ENCODE results near the gene BCL2L11.
A peak's percentile ranks its signal among the peaks of the same experiment; 100 is the strongest.

The BCL2L11 gene

GRCh38 chr2:111166115-111166514 is 45.4 kb downstream of the BCL2L11 start:
- peaks cover 34% of the 10 kb centered on the region for H3K36me3 ChIP-seq (replicated peaks; ENCODE audit: low read depth, low read length)
- no peak overlapping the region for H3K4me3 ChIP-seq (ENCODE audit: low read length)
- H3K4me1 ChIP-seq (ENCODE audit: low read length), result peaks cover 63% of the 10 kb centered on the region
- no peaks in the 10 kb centered on the region for H3K9me3 ChIP-seq (ENCODE audit: insufficient read depth, low read length)
- H3K4me2 ChIP-seq (ENCODE audit: low read length), result no peak overlapping the region
- H2AFZ ChIP-seq (ENCODE audit: low read depth, low read length), result no peak overlapping the region
- no peak overlapping the region for H3K27ac ChIP-seq (ENCODE audit: low read length)
- peaks cover 28% of the 10 kb centered on the region for H4K20me1 ChIP-seq (ENCODE audit: insufficient read depth, low read length)
- no peaks in the 10 kb centered on the region for H3K79me2 ChIP-seq (ENCODE audit: low read length)
- H3K9ac ChIP-seq (ENCODE audit: low read length), result no peak overlapping the region
- TF ChIP-seq EZH2phosphoT487 (IDR thresholded peaks at IDR 0.05; ENCODE audit: low read depth) (no peak), CTCF (IDR thresholded peaks at IDR 0.05; ENCODE audit: low read depth, low read length) (no peak)
- peaks cover 68% of the 10 kb centered on the region for H3K27me3 ChIP-seq (ENCODE audit: low read depth, low read length)

GRCh38 chr2:111167076-111167862 is 46.6 kb downstream of the BCL2L11 start:
- Histone ChIP-seq H3K4me2 (ENCODE audit: low read length) (peak overlapping the region; percentile 65), H3K79me2 (ENCODE audit: low read length) (no peaks in the 10 kb centered on the region)
- no peak for TF ChIP-seq EZH2phosphoT487 (IDR thresholded peaks at IDR 0.05; ENCODE audit: low read depth)
- TF ChIP-seq CTCF (IDR thresholded peaks at IDR 0.05; ENCODE audit: low read depth, low read length), result no peak

GRCh38 chr2:111167863-111168162 is 47.1 kb downstream of the BCL2L11 start:
- H3K27me3 ChIP-seq (ENCODE audit: low read depth, low read length), result peaks cover 73% of the 10 kb centered on the region
- H2AFZ ChIP-seq (ENCODE audit: low read depth, low read length), result no peak overlapping the region
- H3K9me3 ChIP-seq (ENCODE audit: insufficient read depth, low read length), result no peaks in the 10 kb centered on the region
- H3K9ac ChIP-seq (ENCODE audit: low read length), result no peak overlapping the region
- peaks cover 46% of the 10 kb centered on the region for H3K4me1 ChIP-seq (ENCODE audit: low read length)
- TF ChIP-seq EZH2phosphoT487 (IDR thresholded peaks at IDR 0.05; ENCODE audit: low read depth), result no peak
- no peak for TF ChIP-seq CTCF (IDR thresholded peaks at IDR 0.05; ENCODE audit: low read depth, low read length)
- no peaks in the 10 kb centered on the region for H3K79me2 ChIP-seq (ENCODE audit: low read length)
- peaks cover 26% of the 10 kb centered on the region for H3K36me3 ChIP-seq (replicated peaks; ENCODE audit: low read depth, low read length)
- peaks cover 15% of the 10 kb centered on the region for H4K20me1 ChIP-seq (ENCODE audit: insufficient read depth, low read length)
- H3K27ac ChIP-seq (ENCODE audit: low read length), result no peak overlapping the region
- H3K4me2 ChIP-seq (ENCODE audit: low read length), result peak overlapping the region; percentile 65
- peak overlapping the region; percentile 2; the same call in 1 of the 2 replicates for H3K4me3 ChIP-seq (ENCODE audit: low read length)

More at GRCh38 chr2:111167076-111167862, 46.6 kb downstream of the BCL2L11 start:
- H3K9ac ChIP-seq (ENCODE audit: low read length), result no peak overlapping the region
- H3K4me3 ChIP-seq (ENCODE audit: low read length), result no peak overlapping the region
- H3K27ac ChIP-seq (ENCODE audit: low read length), result no peak overlapping the region
- H4K20me1 ChIP-seq (ENCODE audit: insufficient read depth, low read length), result peaks cover 17% of the 10 kb centered on the region
- no peaks in the 10 kb centered on the region for H3K9me3 ChIP-seq (ENCODE audit: insufficient read depth, low read length)
- H3K4me1 ChIP-seq (ENCODE audit: low read length), result peaks cover 51% of the 10 kb centered on the region
- peaks cover 26% of the 10 kb centered on the region for H3K36me3 ChIP-seq (replicated peaks; ENCODE audit: low read depth, low read length)
- H2AFZ ChIP-seq (ENCODE audit: low read depth, low read length), result no peak overlapping the region
- H3K27me3 ChIP-seq (ENCODE audit: low read depth, low read length), result peaks cover 68% of the 10 kb centered on the region

- 0 out of 2 replicates have a peak overlapping the region, but pooled peaks have one; percentile 7 for H3K27ac ChIP-seq (ENCODE audit: low read length)
- peaks cover 37% of the 10 kb centered on the region for H3K4me1 ChIP-seq (ENCODE audit: low read length)
- no peak for TF ChIP-seq CTCF (IDR thresholded peaks at IDR 0.05; ENCODE audit: low read depth, low read length)
- no peak for TF ChIP-seq EZH2phosphoT487 (IDR thresholded peaks at IDR 0.05; ENCODE audit: low read depth)
- peaks cover 77% of the 10 kb centered on the region for H3K27me3 ChIP-seq (ENCODE audit: low read depth, low read length)
- peak overlapping the region; percentile 65 for H3K4me2 ChIP-seq (ENCODE audit: low read length)
- peaks cover 26% of the 10 kb centered on the region for H3K36me3 ChIP-seq (replicated peaks; ENCODE audit: low read depth, low read length)
- peak overlapping the region; percentile 47 for H3K4me3 ChIP-seq (ENCODE audit: low read length)
- H4K20me1 ChIP-seq (ENCODE audit: insufficient read depth, low read length), result peaks cover 7% of the 10 kb centered on the region; the same call in 1 of the 2 replicates
- H3K79me2 ChIP-seq (ENCODE audit: low read length), result no peaks in the 10 kb centered on the region
- H3K9ac ChIP-seq (ENCODE audit: low read length), result no peak overlapping the region
- no peaks in the 10 kb centered on the region for H3K9me3 ChIP-seq (ENCODE audit: insufficient read depth, low read length)
- no peak overlapping the region for H2AFZ ChIP-seq (ENCODE audit: low read depth, low read length)
Measured at GRCh38 chr2:111168528-111169239, 48.0 kb downstream of the BCL2L11 start.
